ENCODE data around the gene PAPPA. TPM values are rescaled to one million over a fixed set of nuclear protein-coding genes. Genes with fewer than 3 reads are reported as not detected.

Gene PAPPA
- total RNA-seq, 1 donor from 2014 or later = 0.72 TPM

- peaks cover 6% of the 10 kb centered on the region for H3K4me1 Mint-ChIP-seq
- no peak overlapping the region for H3K4me3 Mint-ChIP-seq
- H3K36me3 Mint-ChIP-seq (ENCODE audit: low read depth) = no peaks in the 10 kb centered on the region
- H3K9me3 Mint-ChIP-seq = no peaks in the 10 kb centered on the region
- no peak overlapping the region for H3K27ac Mint-ChIP-seq (ENCODE audit: unreplicated experiment)
- peaks cover 20% of the 10 kb centered on the region for H3K27me3 Mint-ChIP-seq (ENCODE audit: low read depth)
- DNase-seq (ENCODE audit: low read depth, low spot score) = no peak
- no peak for TF ChIP-seq CTCF (conservative IDR thresholded peaks at IDR 0.05)
Observed at GRCh38 chr9:116223926-116224325, 70.3 kb downstream of the PAPPA start.

GRCh38 chr9:116230051-116230632, 76.6 kb downstream of the PAPPA start:
- TF ChIP-seq CTCF (conservative IDR thresholded peaks at IDR 0.05) = no peak
- no peak for DNase-seq (ENCODE audit: low read depth, low spot score)
- Mint-ChIP-seq H3K36me3 (ENCODE audit: low read depth) (no peaks in the 10 kb centered on the region), H3K27me3 (ENCODE audit: low read depth) (peaks cover 8% of the 10 kb centered on the region), H3K9me3 (no peaks in the 10 kb centered on the region), H3K4me3 (no peak overlapping the region), H3K4me1 (no peaks in the 10 kb centered on the region), H3K27ac (ENCODE audit: unreplicated experiment) (no peak overlapping the region)

GRCh38 chr9:116232424-116233159, 79.0 kb downstream of the PAPPA start:
- TF ChIP-seq CTCF (conservative IDR thresholded peaks at IDR 0.05) = no peak
- Mint-ChIP-seq H3K27me3 (ENCODE audit: low read depth) (peaks cover 2% of the 10 kb centered on the region), H3K9me3 (peaks cover 4% of the 10 kb centered on the region), H3K27ac (ENCODE audit: unreplicated experiment) (no peak overlapping the region), H3K36me3 (ENCODE audit: low read depth) (peaks cover 3% of the 10 kb centered on the region), H3K4me3 (no peak overlapping the region), H3K4me1 (no peaks in the 10 kb centered on the region)
- DNase-seq (ENCODE audit: low read depth, low spot score) = no peak

- Mint-ChIP-seq H3K27ac (ENCODE audit: unreplicated experiment) (no peak overlapping the region), H3K9me3 (peaks cover 4% of the 10 kb centered on the region), H3K36me3 (ENCODE audit: low read depth) (peaks cover 3% of the 10 kb centered on the region), H3K27me3 (ENCODE audit: low read depth) (peaks cover 2% of the 10 kb centered on the region), H3K4me1 (no peaks in the 10 kb centered on the region), H3K4me3 (no peak overlapping the region)
- DNase-seq (ENCODE audit: low read depth, low spot score) = no peak
- no peak for TF ChIP-seq CTCF (conservative IDR thresholded peaks at IDR 0.05)
Observed at GRCh38 chr9:116233160-116233530, 79.6 kb downstream of the PAPPA start.

- H3K4me3 Mint-ChIP-seq = no peak overlapping the region
- H3K9me3 Mint-ChIP-seq = peaks cover 4% of the 10 kb centered on the region
- no peak overlapping the region for H3K27ac Mint-ChIP-seq (ENCODE audit: unreplicated experiment)
- H3K4me1 Mint-ChIP-seq = no peaks in the 10 kb centered on the region
- H3K36me3 Mint-ChIP-seq (ENCODE audit: low read depth) = peaks cover 3% of the 10 kb centered on the region
- no peak for TF ChIP-seq CTCF (conservative IDR thresholded peaks at IDR 0.05)
- no peak for DNase-seq (ENCODE audit: low read depth, low spot score)
- peaks cover 2% of the 10 kb centered on the region for H3K27me3 Mint-ChIP-seq (ENCODE audit: low read depth)
Observed at GRCh38 chr9:116234081-116234480, 80.5 kb downstream of the PAPPA start.

Measured in neural crest cell (in vitro differentiated cells).